ENCODE data around the gene MVB12B.

GRCh38 chr9:126403397-126403796, 76.8 kb downstream of the MVB12B start:
- TF ChIP-seq, protein P1, sequence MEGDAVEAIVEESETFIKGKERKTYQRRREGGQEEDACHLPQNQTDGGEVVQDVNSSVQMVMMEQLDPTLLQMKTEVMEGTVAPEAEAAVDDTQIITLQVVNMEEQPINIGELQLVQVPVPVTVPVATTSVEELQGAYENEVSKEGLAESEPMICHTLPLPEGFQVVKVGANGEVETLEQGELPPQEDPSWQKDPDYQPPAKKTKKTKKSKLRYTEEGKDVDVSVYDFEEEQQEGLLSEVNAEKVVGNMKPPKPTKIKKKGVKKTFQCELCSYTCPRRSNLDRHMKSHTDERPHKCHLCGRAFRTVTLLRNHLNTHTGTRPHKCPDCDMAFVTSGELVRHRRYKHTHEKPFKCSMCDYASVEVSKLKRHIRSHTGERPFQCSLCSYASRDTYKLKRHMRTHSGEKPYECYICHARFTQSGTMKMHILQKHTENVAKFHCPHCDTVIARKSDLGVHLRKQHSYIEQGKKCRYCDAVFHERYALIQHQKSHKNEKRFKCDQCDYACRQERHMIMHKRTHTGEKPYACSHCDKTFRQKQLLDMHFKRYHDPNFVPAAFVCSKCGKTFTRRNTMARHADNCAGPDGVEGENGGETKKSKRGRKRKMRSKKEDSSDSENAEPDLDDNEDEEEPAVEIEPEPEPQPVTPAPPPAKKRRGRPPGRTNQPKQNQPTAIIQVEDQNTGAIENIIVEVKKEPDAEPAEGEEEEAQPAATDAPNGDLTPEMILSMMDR (conservative IDR thresholded peaks at IDR 0.05; ENCODE audit: low read length): no peak
- no peak for TF ChIP-seq EZH2phosphoT487 (IDR thresholded peaks at IDR 0.05; ENCODE audit: borderline replicate concordance)

Measured in Loucy (cell line).